ENCODE measurements around the gene PARD3.

PARD3 gene

GRCh38 chr10:34207343-34207742, 607.8 kb downstream of the PARD3 start:
- DNase-seq (ENCODE audit: low spot score) = no peak

GRCh38 chr10:34206935-34207268, 608.2 kb downstream of the PARD3 start:
- DNase-seq (ENCODE audit: low spot score) = no peak

GRCh38 chr10:34206078-34206934, 608.8 kb downstream of the PARD3 start:
- DNase-seq (ENCODE audit: low spot score) = no peak

- DNase-seq (ENCODE audit: low spot score) = no peak
Observed at GRCh38 chr10:34205452-34205851, 609.6 kb downstream of the PARD3 start.

- DNase-seq (ENCODE audit: low spot score) = no peak
Observed at GRCh38 chr10:34203966-34204630, 611.0 kb downstream of the PARD3 start.

GRCh38 chr10:34200355-34200901, 614.7 kb downstream of the PARD3 start:
- DNase-seq (ENCODE audit: low spot score) = no peak

GRCh38 chr10:34198953-34199352, 616.1 kb downstream of the PARD3 start:
- DNase-seq (ENCODE audit: low spot score) = no peak

GRCh38 chr10:34196058-34196433, 619.0 kb downstream of the PARD3 start:
- DNase-seq (ENCODE audit: low spot score) = no peak

GRCh38 chr10:34195364-34196057, 619.6 kb downstream of the PARD3 start:
- no peak for DNase-seq (ENCODE audit: low spot score)

GRCh38 chr10:34193931-34194626, 621.0 kb downstream of the PARD3 start:
- DNase-seq (ENCODE audit: low spot score) = no peak

- no peak for DNase-seq (ENCODE audit: low spot score)
Observed at GRCh38 chr10:34192646-34193045, 622.5 kb downstream of the PARD3 start.

GRCh38 chr10:34191406-34191805, 623.7 kb downstream of the PARD3 start:
- no peak for DNase-seq (ENCODE audit: low spot score)

GRCh38 chr10:34190580-34190979, 624.5 kb downstream of the PARD3 start:
- DNase-seq (ENCODE audit: low spot score) = no peak

GRCh38 chr10:34189830-34190229, 625.3 kb downstream of the PARD3 start:
- DNase-seq (ENCODE audit: low spot score) = no peak

- DNase-seq (ENCODE audit: low spot score) = no peak
Observed at GRCh38 chr10:34188221-34188620, 626.9 kb downstream of the PARD3 start.

- DNase-seq (ENCODE audit: low spot score) = no peak
Observed at GRCh38 chr10:34187201-34187600, 627.9 kb downstream of the PARD3 start.

- no peak for DNase-seq (ENCODE audit: low spot score)
Observed at GRCh38 chr10:34186745-34187144, 628.4 kb downstream of the PARD3 start.

GRCh38 chr10:34185998-34186397, 629.1 kb downstream of the PARD3 start:
- no peak for DNase-seq (ENCODE audit: low spot score)

- DNase-seq (ENCODE audit: low spot score) = no peak
Observed at GRCh38 chr10:34184939-34185386, 630.1 kb downstream of the PARD3 start.

- DNase-seq (ENCODE audit: low spot score) = no peak
Observed at GRCh38 chr10:34184397-34184796, 630.7 kb downstream of the PARD3 start.

- DNase-seq (ENCODE audit: low spot score) = no peak
Observed at GRCh38 chr10:34183016-34183796, 631.9 kb downstream of the PARD3 start.
